Measurements from ENCODE around the gene TXNDC11.

- TF ChIP-seq POLR2A (IDR thresholded peaks at IDR 0.05; ENCODE audit: low read depth, low read length) (no peak), POLR2AphosphoS5 (IDR thresholded peaks at IDR 0.05; ENCODE audit: low read depth, low read length) (no peak), SPI1 (IDR thresholded peaks at IDR 0.05; ENCODE audit: low read depth, low read length) (no peak)
Observed at GRCh38 chr16:11681556-11681955, 61.1 kb downstream of the TXNDC11 start.

All from GM12891 (cell line).